HT-29 (cell line): ENCODE data around the gene ATP8A1. TPM values are rescaled to one million over a fixed set of nuclear protein-coding genes. Genes with fewer than 3 reads are reported as not detected.
A peak's percentile ranks its signal among the peaks of the same experiment; 100 is the strongest.
"Not testable (repeated sequence)": the region's sequence is repeated elsewhere in the genome, so short reads cannot be mapped to it uniquely, and the experiment has no call there.

ENCODE experiments used
- DNase-seq: peaks from one replicate; pipeline ENCODE4 v3.0.0-alpha.2; 2015; ENCODE audit warnings: low spot score
- total RNA-seq: library from RNA; depleted of rRNA; stranded (reverse); fragments of >200 nt; shearing (Covaris generic); gene quantifications from 2 replicates; pipeline ENCODE4 v1.2.3, GENCODE V29; 2014

ATP8A1 gene
- total RNA-seq, 1 experiment from 2014 or later: 0.69 TPM

- DNase-seq: not testable (repeated sequence)
Observed at GRCh38 chr4:42652529-42653231, 4.2 kb downstream of the ATP8A1 start.

- no peak for DNase-seq
Observed at GRCh38 chr4:42649870-42650269, 7.0 kb downstream of the ATP8A1 start.

DNA sequence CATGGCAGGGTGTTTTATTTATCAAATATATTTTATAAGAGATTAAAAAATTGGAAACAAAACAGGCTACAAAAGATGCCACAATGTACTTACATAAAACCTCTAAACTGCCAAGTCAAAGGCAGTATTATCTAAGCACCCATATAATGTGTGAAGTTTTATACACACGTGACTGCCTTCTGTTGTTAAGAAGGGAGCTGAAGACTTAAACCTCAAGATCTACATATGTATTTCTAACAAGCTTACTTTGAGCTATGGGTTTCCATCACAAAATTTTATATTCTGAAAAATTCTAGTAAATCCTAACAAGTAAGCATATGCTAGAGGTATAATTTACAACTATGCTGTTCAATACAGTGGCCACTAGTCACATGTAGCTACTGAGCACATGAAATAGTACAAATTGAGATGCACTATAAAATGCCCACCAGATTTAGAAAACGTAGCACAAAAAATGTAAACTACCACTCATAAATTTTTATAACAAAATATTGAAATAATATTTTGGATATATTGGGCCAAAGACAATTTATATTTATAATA is 9.8 kb downstream of the ATP8A1 start:
- no peak for DNase-seq

- DNase-seq: no peak
Observed at GRCh38 chr4:42646013-42646784, 10.7 kb downstream of the ATP8A1 start.

DNA sequence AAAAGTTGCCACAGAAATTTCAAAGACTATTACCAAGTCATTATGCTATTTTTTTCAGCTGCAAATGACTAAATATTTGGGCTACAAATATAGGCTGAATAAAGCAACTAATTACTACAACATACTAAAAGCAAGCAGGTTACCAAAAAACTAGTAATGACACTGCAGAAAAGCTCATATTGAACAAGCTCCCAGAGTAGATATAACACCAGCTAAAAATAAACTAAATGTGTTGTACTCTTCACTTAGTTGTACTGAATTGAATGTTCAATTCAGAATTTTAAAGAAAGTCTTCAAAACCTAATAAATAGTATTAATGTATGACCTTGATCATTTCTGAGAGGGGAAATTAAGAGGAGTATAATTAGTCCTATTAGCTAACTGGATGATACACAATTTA is 12.0 kb downstream of the ATP8A1 start:
- no peak for DNase-seq

DNA sequence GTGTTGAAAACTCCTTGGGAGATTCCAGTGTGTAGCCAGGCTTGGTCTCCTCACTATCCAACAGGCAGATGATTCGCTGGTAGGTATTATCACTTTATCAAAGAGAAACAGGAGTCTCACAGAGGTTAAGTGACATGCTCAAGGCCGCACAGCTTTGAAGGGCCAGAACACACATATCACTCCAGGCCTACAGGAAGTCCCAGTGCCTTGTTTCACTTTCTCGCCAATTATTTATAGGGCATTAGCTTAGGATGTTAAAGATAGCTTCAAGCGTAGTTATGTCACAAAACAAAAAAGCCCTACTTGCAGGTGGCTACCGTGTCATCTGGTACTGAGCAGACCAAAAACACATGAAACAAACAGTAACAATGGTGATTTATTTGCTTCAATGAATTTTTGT is 13.2 kb downstream of the ATP8A1 start:
- no peak for DNase-seq

DNA sequence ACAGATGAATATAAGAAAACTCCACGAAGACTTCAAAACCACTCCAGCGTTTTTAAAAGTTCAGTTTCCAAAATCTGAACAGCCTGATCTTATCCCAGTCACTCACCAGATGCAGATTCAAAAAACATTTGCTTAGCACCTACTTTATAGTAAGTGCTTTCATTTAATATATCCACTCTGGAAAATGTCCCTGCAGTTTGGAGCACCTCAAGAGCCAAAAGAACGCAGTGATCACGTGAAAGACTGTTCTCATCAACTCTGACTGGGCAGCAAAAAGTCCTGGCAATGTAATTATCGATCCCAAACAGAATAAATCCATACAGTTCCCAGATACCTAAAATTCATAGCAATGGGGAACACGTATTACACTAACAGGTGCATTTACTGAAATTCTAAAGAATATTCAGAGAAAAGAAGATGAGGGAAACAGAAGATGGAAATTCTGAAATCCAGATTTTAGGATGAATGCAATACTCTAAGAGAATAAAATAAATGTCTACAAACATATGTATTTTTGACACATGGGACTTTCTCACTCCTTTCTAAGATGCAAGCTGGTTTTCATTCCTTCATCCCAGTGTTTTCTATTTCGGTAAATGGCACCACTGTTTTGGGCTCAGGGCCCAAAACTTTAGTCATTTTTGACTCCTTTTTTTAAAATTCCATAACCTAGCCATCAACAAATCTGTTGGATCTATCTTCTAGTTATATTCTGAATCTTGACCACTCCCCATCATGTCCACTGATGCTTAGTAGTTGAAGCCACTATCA is 13.9 kb downstream of the ATP8A1 start:
- no peak for DNase-seq

GRCh38 chr4:42642101-42642797 is 14.7 kb downstream of the ATP8A1 start:
- no peak for DNase-seq

DNA sequence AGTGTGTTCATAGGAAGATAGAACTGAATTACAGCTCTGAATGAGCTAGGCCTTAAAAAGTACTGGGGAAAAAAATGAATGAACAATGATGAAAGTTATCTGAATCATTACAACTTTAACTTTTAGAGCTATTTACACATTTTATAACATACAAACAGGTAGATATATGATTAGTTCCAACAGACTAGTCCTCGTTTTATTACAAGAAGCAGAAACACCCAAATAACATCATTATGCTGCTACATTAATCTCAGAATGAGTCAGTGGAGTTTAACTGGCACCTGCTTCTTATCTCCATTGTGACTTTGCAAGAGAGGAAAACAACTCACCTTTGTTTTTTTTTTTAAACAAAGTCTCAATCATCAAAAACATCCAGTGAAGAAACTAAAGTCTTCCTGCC is 15.2 kb downstream of the ATP8A1 start:
- no peak for DNase-seq

DNA sequence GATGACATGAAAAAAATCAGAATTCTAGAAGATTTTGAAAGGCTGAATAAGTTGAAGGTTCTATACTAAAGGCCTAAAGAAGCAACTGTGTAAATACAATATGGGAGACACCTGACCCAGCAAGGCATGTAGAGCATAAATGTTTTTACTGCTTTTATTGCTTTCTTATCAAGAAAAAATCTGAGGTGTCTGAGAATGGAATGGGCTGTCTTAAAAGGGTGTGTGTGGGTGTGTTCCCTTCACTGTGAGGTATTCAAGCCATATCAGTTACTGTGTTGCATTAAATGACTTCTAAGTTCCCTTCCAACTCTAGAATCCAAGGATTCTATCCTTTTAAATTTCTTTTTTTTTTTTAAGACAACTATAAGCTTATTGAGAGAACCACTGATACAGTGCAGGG is 15.7 kb downstream of the ATP8A1 start:
- DNase-seq: peak; percentile 15

DNA sequence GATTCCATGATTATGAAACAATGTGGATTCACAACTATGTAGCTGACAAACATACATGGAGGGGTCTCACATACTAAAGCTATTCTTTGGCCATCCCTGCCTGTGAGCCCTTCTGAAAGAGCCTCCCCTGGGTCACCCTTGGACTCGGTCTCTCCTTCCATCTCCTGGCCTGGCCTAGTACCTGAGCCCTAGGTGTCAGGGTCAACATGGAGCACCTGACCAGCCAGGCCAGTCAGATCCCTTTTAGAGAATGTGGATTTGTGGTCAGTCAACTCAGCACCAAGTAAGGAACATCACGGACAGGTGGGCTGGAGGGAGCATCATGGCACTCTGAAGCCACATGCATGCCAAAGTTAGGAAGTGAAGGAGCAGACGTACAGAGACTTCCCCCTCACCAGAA is 16.3 kb downstream of the ATP8A1 start:
- DNase-seq: no peak

DNA sequence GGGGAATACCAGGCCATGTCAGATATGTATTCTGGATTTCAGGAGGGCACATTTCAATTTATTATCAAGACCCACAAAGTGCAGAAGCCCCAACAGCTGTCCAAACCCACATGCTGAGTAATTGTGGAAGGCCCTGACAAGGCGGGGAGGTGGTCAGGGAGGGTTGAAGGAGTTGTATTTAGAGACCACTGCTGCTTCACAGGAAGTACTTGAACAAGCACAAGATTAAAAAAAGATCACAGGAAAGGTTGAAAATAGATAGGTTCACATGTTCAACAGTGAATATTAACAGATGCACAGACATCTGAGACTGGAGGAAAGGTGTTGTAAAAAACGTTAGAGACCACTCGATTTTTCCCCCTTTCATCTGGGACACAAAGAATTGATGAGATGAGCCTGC is 17.9 kb downstream of the ATP8A1 start:
- no peak for DNase-seq

GRCh38 chr4:42638321-42638720 is 18.6 kb downstream of the ATP8A1 start:
- DNase-seq: no peak

GRCh38 chr4:42637867-42638266 is 19.0 kb downstream of the ATP8A1 start:
- DNase-seq: no peak

- DNase-seq: no peak
Observed at GRCh38 chr4:42637104-42637503, 19.8 kb downstream of the ATP8A1 start.

DNA sequence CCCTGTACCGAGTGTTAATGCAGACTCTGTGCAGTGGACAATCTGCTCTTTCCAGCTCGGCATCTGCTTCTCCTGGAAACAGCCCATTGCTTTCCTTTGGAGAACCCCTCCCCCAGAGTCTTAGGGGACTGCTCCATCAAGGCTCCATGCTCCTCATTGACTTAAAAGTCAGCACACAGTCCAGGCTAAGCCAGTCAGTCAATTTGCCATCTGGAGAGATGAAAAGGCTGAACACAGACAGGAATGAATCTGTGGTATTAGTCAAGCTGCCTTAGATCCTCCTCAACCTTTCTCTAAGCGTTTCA is 20.3 kb downstream of the ATP8A1 start:
- DNase-seq: no peak

DNA sequence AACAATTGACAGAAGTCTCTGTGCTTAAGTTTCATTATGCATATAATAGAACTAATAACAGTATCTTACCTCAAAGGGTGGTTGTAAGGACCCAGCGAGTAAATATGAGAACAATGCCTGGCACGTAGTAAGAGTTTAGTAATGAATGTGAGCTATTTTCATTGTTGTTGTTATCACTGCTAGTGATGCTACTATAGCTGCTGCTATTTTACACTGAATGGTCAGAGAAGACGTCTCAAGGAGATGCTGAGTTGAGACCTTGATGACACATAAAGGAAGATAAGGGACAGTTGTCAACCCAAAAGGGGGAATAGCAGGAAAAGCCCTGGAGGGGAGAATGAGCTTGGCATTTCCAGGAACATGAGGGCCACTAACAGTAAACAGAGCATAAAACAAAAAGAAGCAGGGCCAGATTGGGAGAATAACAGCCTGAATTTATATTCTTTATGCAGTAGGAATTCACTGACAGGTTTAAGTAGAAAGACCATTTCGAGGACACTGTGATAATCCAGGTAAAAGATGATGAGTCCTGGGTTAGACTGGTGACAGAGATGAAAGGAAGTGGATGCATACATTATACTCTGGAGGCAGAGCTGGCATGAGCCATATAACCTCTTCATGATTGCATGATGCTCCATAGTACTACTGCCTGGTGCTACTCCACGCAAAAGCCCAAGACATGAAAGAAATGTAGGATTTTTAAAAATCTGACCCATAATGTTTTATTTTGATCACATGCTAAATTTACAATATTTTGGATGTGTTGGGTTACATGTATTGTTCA is 23.1 kb downstream of the ATP8A1 start:
- DNase-seq: no peak

DNA sequence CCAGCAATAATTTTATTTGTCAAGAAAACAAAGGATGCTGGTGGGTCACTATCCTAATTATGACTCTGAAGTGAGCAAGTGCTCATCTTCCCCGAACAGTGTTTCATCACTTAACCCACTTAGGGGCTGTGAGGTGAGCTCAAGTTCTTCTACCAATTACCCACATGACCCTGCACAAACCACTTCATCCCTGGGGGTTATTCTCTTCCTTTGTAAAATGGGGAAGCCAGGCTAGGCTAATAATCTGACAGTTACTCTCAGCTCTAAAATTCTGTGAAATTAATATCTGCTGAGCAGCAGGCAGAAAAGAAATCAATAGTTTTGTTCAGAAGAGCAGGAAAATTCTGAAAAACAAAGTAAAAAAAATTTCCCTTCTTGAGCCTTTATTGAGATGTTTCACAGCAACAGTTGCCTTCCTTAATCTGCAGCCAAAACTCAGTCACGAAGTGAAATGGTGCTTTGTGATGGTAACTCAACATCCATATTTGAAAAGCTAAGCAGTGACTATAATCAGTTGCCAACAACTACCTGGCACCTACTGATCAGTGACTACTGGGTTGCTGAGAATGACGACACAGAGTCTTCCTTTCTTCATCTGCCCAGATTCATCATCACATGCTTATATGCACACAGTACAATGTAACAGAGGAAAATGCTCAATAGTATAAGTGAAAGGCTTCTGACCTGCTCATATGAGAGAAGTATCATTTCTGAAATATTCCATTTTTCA is 24.1 kb downstream of the ATP8A1 start:
- no peak for DNase-seq

DNA sequence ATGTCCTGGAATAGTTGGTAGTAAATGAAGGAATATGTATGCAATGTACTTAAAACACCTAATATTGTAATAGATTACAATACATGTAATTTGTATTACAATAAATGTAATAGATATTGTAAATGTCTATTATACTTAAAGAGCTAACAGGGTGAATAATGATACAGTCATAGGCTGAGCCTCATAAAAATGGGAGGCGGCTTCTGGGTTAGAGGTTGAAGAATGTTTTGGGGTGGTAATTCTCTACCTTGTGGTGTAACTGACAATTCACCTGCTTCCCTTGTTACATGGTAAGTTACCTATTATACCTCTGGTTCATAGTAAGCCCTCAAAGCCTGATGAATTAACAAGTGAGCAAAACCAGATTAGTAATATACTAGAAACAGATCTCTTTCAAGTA is 26.0 kb downstream of the ATP8A1 start:
- DNase-seq: no peak

- no peak for DNase-seq
Observed at GRCh38 chr4:42628740-42629139, 28.2 kb downstream of the ATP8A1 start.
